HG03097 (cell line): Measurements from ENCODE around the gene MAGED2.
"Not testable (repeated sequence)": the region's sequence is repeated elsewhere in the genome, so short reads cannot be mapped to it uniquely, and the experiment has no call there.

Source experiments
- ATAC-seq: cut with Tn5 transposase; IDR thresholded peaks from one replicate; pipeline ENCODE4 v1.9.1; 2021; ENCODE audit not compliant: unreplicated experiment, low FRiP score

MAGED2 gene

GRCh38 chrX:54817220-54817820, 9.8 kb downstream of the MAGED2 start:
- no peak for ATAC-seq

- ATAC-seq: no peak
These were observed 10.7 kb downstream of the MAGED2 start for GRCh38 chrX:54818221-54818620.

- ATAC-seq: no peak
These were observed 11.7 kb downstream of the MAGED2 start for GRCh38 chrX:54819201-54819600.

- ATAC-seq: no peak
These were observed 13.2 kb downstream of the MAGED2 start for GRCh38 chrX:54820737-54821136.

- no peak for ATAC-seq
These were observed 13.8 kb downstream of the MAGED2 start for GRCh38 chrX:54821310-54821709.

GRCh38 chrX:54824195-54824594, 16.6 kb downstream of the MAGED2 start:
- ATAC-seq: no peak

- no peak for ATAC-seq
These were observed 17.2 kb downstream of the MAGED2 start for GRCh38 chrX:54824722-54825121.

- no peak for ATAC-seq
These were observed 18.3 kb downstream of the MAGED2 start for GRCh38 chrX:54825716-54826438.

GRCh38 chrX:54826598-54826997, 19.1 kb downstream of the MAGED2 start:
- no peak for ATAC-seq

GRCh38 chrX:54838583-54838982, 31.0 kb downstream of the MAGED2 start:
- ATAC-seq: no peak

- not testable (repeated sequence) for ATAC-seq
These were observed 33.8 kb downstream of the MAGED2 start for GRCh38 chrX:54841184-54841874.

GRCh38 chrX:54842607-54843006, 35.1 kb downstream of the MAGED2 start:
- ATAC-seq: no peak

GRCh38 chrX:54843050-54843449, 35.5 kb downstream of the MAGED2 start:
- no peak for ATAC-seq

- ATAC-seq: not testable (repeated sequence)
These were observed 40.2 kb downstream of the MAGED2 start for GRCh38 chrX:54847700-54848099.

- no peak for ATAC-seq
These were observed 57.7 kb downstream of the MAGED2 start for GRCh38 chrX:54865208-54865607.
